Epithelial cell of esophagus (primary cell): ENCODE data around the gene TEAD3.

Experiments
- DNase-seq: peaks from one replicate; pipeline ENCODE4 v3.0.0; 2010; ENCODE audit warnings: low read depth
- H3K4me3 ChIP-seq: 2 replicates; pipeline ENCODE4 v1.5.1; 2011; ENCODE audit warnings: mild to moderate bottlenecking, low read length, control low read depth
- TF ChIP-seq, protein P1 (sequence below): IDR thresholded peaks from 2 replicates; pipeline ENCODE4 v1.5.1; 2011; ENCODE audit warnings: low read depth, mild to moderate bottlenecking, low read length, control low read depth, inconsistent platforms; ENCODE audit not compliant: insufficient read depth; ENCODE audit errors: missing control alignments

The TEAD3 gene

DNA sequence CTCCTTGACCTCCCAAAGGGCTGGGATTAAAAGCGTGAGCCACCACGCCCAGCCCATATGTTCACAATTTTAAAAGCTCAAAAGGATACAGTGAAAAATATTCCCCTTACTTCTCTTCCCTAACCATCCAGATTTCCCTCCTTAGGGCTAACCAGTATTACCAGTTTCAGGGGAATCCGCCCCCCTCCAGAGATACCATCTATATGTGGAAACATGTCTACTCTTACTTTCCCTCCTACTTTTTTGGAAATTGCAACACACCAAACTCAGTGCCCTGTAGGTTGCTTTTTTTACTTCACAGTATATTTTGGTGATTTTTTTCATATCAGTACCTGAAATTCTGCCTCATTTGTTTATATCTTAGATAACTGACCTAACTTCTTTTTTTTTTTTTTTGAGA is 35.6 kb downstream of the TEAD3 start:
- DNase-seq = peak; percentile 83
- TF ChIP-seq, protein P1, sequence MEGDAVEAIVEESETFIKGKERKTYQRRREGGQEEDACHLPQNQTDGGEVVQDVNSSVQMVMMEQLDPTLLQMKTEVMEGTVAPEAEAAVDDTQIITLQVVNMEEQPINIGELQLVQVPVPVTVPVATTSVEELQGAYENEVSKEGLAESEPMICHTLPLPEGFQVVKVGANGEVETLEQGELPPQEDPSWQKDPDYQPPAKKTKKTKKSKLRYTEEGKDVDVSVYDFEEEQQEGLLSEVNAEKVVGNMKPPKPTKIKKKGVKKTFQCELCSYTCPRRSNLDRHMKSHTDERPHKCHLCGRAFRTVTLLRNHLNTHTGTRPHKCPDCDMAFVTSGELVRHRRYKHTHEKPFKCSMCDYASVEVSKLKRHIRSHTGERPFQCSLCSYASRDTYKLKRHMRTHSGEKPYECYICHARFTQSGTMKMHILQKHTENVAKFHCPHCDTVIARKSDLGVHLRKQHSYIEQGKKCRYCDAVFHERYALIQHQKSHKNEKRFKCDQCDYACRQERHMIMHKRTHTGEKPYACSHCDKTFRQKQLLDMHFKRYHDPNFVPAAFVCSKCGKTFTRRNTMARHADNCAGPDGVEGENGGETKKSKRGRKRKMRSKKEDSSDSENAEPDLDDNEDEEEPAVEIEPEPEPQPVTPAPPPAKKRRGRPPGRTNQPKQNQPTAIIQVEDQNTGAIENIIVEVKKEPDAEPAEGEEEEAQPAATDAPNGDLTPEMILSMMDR = no peak
- H3K4me3 ChIP-seq = no peak overlapping the region

DNA sequence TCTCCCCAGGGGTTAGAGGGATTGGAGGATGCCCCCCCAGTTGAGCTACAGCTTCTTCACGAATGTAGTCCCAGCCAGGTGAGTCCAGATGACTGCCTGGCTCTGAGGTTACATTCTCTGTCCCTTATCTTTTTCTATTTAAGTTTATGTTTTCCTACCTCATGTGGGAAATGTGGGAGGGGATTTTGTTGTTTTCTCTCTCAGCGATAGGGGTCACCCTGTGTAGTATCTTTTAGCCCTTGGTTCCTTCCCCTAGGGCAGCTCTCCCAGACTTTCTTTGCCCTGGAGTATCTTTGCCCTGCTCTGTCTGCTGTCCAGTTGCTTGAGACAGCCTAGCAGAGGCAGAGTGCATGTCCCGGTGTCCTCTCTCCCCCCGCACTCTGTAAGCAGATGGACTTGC is 39.0 kb downstream of the TEAD3 start:
- DNase-seq = no peak
- TF ChIP-seq, protein P1 = no peak
- H3K4me3 ChIP-seq = no peak overlapping the region

DNA sequence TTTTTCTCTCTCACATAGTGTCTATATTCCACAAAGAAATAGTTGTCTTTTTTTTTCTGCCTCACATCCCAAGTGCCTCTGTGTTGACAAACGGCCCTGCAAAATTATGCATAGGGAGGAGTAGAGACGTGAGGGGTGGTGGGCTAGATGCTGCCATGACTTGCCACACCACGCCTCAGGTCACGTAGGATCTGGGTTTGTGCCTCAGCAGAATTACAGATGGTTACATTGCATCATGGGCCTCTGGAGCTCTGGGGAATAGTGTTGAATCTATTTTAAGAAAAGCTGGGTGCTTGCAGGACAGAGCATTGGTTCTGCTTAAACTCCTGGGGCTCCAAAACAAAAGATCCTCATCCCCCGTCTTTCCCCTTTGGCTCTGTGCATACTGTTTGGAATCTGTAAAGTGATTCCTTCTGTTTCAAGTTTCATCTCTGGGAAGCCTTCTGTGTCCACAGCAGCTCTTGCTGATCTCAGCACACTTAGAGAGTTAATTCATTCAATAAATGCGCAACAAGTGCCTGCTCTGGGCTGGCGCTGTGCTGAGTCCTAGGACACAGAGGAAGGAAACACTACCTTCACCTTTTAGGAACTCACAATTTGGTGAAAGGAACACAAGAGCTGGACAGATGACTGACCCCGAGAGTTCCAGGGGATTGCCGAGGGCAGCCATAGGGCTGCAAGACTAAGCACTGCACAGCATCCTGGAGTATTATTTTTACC is 42.3 kb downstream of the TEAD3 start:
- TF ChIP-seq, protein P1 = no peak
- peak overlapping the region; percentile 24 for H3K4me3 ChIP-seq
- peak; percentile 67 for DNase-seq

DNA sequence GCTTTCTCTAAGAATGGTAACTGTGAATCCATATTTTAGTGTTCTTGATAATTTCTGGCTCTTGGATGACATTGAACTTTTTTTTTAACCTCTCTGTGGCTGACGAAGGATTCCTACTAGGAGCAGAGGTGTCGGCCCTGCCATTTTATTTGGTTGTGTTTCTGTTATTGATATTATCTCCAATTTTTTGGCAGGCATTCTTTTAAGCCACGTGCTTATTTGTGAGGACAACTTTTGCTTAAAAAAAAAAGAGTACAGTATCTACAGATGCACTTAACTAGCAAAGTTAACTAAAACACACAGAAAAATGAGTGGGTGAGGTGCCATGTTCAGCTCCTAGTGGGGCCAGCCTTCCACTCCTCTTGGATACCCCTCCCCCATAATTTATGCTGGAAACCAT is 43.6 kb downstream of the TEAD3 start:
- H3K4me3 ChIP-seq = peak overlapping the region; percentile 66
- no peak for DNase-seq
- TF ChIP-seq, protein P1 = no peak

DNA sequence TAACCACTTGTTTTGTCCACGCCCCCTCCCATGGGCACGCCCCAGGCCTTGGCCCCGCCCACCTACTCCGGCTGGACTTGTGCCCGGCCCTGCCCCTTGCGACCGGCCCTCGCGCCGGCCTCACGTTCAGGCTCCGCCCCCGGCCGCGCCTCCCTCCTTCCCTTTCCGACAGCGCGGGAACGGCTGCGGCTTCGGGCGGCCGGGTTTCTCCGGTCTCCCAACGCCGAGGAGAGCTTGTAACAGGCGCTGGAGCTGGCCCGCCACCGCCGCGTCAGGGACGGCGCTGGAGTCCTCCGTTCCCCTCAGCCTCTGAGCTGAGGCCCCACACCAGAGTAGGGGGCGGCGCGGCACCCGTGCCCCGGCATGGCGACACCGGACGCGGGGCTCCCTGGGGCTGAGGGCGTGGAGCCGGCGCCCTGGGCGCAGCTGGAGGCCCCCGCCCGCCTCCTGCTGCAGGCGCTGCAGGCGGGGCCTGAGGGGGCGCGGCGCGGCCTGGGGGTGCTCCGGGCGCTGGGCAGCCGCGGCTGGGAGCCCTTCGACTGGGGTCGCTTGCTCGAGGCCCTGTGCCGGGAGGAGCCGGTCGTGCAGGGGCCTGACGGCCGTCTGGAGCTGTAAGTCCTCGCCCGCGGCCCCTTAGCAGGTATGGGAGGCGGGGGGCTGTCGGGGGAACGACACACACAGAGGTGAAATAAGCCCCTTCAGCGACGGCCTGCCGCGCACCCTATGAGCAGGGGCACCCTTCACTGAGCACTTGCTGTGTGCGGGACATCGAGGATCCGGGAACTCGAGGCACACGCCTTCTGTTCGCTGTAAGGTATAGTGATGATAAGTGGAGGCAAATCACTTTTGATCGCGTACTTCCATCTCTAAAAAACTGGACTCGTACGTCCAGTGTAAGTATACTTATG is 44.4 kb downstream of the TEAD3 start, which contains the start of gene FANCE:
TSS of gene FANCE (plus strand) at position 156 of the 908 bp plus-strand sequence. CDS start at position 364, 208 bp downstream.
- DNase-seq = peak; percentile 95
- H3K4me3 ChIP-seq = peak within 1 kb of the TSS; percentile 66
- TF ChIP-seq, protein P1 = no peak

DNA sequence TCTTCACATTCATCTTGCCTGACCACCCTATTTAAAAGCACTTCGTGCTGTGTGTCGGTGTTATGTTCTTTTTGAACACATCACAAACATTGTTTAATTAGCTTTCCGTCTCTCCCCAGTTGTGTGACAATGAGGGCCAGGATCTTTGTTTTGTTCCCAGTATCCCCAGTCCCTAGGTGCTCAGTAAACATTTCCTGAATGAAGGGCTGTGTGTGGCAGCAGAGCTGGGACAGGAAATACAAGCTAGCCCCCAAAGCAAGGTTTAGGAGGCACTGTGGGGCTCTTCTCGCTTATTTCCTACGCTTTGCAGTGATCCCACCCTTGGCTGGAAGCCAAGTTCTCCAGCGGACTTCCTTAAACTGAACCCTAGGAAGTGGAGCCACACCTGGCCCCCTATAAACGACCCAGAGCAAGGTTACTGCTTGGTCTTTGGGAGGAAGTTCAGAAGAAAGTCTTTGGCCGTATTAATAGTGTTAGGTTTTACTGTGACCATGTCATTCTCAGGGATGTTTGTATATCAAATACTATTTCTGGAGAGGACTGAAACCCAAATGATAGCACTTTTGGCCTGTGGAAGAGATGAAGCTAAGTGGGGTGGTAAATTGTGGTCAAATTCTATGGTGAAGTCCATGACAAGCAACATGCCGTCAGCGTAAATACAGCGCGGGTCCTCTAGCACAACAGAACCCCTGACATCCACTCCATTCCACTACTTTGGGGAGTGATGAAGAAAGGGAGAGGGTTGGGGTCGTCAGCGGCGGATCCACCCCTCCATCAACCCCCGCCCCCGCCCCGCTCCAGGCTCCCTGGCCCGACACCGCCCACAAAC is 45.3 kb downstream of the TEAD3 start:
- TF ChIP-seq, protein P1 = no peak
- no peak for DNase-seq
- H3K4me3 ChIP-seq = no peak overlapping the region
